RWPE2 (cell line): ENCODE data around the gene DICER1.

Experiments used
- ATAC-seq: fragments of 200-7000 bp; cut with Tn5 transposase; 3 replicates; pipeline ENCODE4 v1.9.1; 2021; ENCODE audit warnings: low read depth
- DNase-seq: peaks from one replicate; pipeline ENCODE4 v3.0.0-alpha.2; 2020; ENCODE audit warnings: low spot score
- H3K27ac ChIP-seq: fragments of 450-650 bp; 2 replicates; pipeline ENCODE4 v1.5.1; 2017; ENCODE audit warnings: mild to moderate bottlenecking; ENCODE audit not compliant: poor library complexity, severe bottlenecking
- H3K27me3 ChIP-seq: fragments of 250-450 bp; sonication (Bioruptor Pico); 2 replicates; pipeline ENCODE4 v1.5.1; 2021; ENCODE audit warnings: mild to moderate bottlenecking, moderate library complexity; ENCODE audit not compliant: insufficient read depth, poor library complexity, severe bottlenecking
- H3K36me3 ChIP-seq: fragments of 250-450 bp; sonication (Bioruptor Pico); 2 replicates; pipeline ENCODE4 v1.5.1; 2020; ENCODE audit warnings: low read depth, mild to moderate bottlenecking, moderate library complexity
- H3K4me1 ChIP-seq: fragments of 250-450 bp; sonication (Bioruptor Pico); 2 replicates; pipeline ENCODE4 v1.5.1; 2021; ENCODE audit warnings: mild to moderate bottlenecking, moderate library complexity; ENCODE audit not compliant: insufficient read depth, poor library complexity, severe bottlenecking
- H3K4me3 ChIP-seq: fragments of 250-450 bp; sonication (Bioruptor Pico); 2 replicates; pipeline ENCODE4 v1.5.1; 2021; ENCODE audit warnings: mild to moderate bottlenecking, moderate library complexity; ENCODE audit not compliant: severe bottlenecking
- H3K9me3 ChIP-seq: fragments of 250-450 bp; sonication (Bioruptor Pico); 2 replicates; pipeline ENCODE4 v1.5.1; 2021; ENCODE audit warnings: mild to moderate bottlenecking, moderate library complexity; ENCODE audit not compliant: severe bottlenecking
- TF ChIP-seq, protein P1 (sequence below): fragments of 450-650 bp; IDR thresholded peaks from one replicate; pipeline ENCODE4 v1.5.1; 2017; ENCODE audit warnings: mild to moderate bottlenecking, moderate library complexity; ENCODE audit not compliant: poor library complexity, severe bottlenecking

DICER1 gene

DNA sequence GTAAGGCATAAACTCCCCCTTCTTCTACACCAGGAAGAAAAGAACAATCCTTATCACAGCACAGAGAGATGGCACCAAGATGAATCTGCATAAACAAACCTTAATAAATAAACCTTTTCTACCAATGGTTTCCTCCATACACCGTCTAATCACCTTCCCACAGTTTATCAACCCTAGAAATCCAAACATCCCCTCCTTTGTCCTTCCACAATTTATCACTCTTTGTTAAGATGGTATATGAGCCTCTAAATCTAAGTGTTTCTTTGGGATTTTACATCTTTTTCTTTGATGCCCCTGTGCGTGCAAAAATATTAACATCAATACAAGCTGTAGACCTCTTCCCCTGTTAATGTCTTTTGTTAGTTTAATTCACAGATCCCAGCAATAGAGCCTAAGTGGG is 12.5 kb downstream of the DICER1 start:
- Histone ChIP-seq H3K27ac (no peak overlapping the region), H3K4me3 (no peak overlapping the region), H3K27me3 (no peaks in the 10 kb centered on the region), H3K36me3 (peaks cover 19% of the 10 kb centered on the region), H3K4me1 (peaks cover 25% of the 10 kb centered on the region), H3K9me3 (peaks cover 4% of the 10 kb centered on the region)
- TF ChIP-seq, protein P1, sequence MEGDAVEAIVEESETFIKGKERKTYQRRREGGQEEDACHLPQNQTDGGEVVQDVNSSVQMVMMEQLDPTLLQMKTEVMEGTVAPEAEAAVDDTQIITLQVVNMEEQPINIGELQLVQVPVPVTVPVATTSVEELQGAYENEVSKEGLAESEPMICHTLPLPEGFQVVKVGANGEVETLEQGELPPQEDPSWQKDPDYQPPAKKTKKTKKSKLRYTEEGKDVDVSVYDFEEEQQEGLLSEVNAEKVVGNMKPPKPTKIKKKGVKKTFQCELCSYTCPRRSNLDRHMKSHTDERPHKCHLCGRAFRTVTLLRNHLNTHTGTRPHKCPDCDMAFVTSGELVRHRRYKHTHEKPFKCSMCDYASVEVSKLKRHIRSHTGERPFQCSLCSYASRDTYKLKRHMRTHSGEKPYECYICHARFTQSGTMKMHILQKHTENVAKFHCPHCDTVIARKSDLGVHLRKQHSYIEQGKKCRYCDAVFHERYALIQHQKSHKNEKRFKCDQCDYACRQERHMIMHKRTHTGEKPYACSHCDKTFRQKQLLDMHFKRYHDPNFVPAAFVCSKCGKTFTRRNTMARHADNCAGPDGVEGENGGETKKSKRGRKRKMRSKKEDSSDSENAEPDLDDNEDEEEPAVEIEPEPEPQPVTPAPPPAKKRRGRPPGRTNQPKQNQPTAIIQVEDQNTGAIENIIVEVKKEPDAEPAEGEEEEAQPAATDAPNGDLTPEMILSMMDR, result no peak
- ATAC-seq, result no peak
- DNase-seq, result no peak

DNA sequence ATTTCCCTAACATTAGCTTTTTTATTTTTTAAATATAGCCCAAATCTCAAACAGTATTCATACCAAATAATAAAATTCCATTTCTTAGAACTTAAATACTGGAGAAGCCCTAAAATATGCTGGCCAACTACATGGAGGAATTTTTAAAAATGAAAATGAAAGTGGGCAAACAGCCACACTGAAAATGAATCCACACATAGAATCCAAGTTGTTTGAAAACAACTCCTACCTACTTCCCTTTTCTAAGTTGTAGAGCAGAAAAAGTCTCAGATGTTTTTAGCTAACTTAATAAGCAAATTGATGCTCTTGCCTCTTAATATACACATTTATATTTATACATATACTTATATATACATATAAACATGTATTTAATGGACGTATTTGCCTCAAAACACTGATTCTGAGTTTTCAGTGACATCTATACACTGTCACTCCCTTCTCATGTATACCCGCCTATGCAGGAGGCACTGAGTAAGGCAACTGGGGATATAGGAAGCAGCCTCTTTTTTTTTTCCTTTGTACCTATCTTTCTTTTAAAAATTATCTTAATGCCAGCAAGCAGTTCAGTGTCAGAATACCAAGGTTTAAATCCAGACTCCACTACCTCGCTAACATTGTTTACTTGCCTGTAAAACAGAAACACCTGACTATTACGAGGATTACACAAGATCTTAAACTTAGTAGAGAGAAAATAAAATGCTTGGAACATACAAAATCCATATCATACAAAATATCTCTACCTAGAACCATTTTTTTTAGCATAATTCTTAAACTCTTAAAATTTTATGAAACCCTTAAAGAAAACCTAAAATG is 13.3 kb downstream of the DICER1 start:
- ATAC-seq (no peak), DNase-seq (no peak)
- peaks cover 25% of the 10 kb centered on the region for H3K36me3 ChIP-seq
- H3K4me1 ChIP-seq, result peaks cover 23% of the 10 kb centered on the region
- H3K9me3 ChIP-seq, result peaks cover 4% of the 10 kb centered on the region
- no peaks in the 10 kb centered on the region for H3K27me3 ChIP-seq
- H3K27ac ChIP-seq, result no peak overlapping the region
- H3K4me3 ChIP-seq, result no peak overlapping the region
- TF ChIP-seq, protein P1, result no peak

DNA sequence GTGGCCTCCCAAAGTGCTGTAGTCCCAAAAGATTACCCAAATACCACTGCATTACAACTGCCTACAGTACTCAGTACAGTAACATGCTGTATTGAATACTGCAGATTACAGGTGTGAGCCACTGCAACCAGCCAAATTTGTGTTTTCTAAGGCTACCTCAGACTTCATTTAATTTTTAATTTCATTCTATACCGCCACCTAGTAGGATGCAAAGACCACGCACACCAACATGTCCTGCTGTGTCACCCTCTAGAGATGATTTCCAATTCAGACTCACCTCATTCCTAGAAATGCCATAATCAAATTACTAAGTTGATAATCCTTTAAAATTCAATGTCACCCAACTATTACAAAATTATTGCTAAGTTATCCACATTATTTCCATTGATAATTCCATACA is 15.1 kb downstream of the DICER1 start:
- TF ChIP-seq, protein P1, result no peak
- H3K27ac ChIP-seq, result peak overlapping the region; percentile 53
- no peak for DNase-seq

DNA sequence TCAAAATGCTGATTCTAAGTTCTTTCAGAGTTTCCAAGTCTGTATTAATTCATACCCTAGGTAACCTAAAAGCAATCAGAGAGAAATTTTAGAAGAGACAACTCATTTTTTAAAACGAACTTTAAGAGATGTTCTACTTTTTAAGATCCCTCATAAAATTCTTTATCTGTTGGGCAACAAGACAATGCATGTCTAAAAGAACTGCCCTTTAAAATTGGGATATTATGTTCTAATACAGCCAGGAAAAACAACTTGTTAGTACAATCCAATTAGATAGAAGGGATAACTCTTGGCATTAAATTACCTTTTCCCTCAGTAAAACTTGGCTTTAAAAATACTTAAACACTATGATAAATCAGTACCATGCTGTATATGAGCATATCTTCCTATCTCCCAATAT is 15.6 kb downstream of the DICER1 start:
- Histone ChIP-seq H3K4me3 (no peak overlapping the region), H3K9me3 (peaks cover 4% of the 10 kb centered on the region), H3K4me1 (peaks cover 24% of the 10 kb centered on the region), H3K27ac (peak overlapping the region; percentile 53), H3K36me3 (peaks cover 25% of the 10 kb centered on the region), H3K27me3 (no peaks in the 10 kb centered on the region)
- TF ChIP-seq, protein P1, result no peak
- no peak for DNase-seq
- ATAC-seq, result no peak

More for the DNA sequence above, 15.1 kb downstream of the DICER1 start:
- H3K27me3 ChIP-seq, result no peaks in the 10 kb centered on the region
- H3K36me3 ChIP-seq, result peaks cover 25% of the 10 kb centered on the region
- H3K9me3 ChIP-seq, result peaks cover 4% of the 10 kb centered on the region
- no peak for ATAC-seq
- H3K4me1 ChIP-seq, result peaks cover 24% of the 10 kb centered on the region
- H3K4me3 ChIP-seq, result no peak overlapping the region
